MCF 10A (cell line): ENCODE data around the gene PLEKHA7. TPM values are rescaled to one million over a fixed set of nuclear protein-coding genes. Genes with fewer than 3 reads are reported as not detected.

Source experiments
- BruUV-seq: library from RNA; stranded (reverse); fragments of 400-500 nt; replicated peaks from 2 replicates; lab custom pipeline; 2021; lab: Mats Ljungman, UMichigan
- CTCF ChIA-PET: fragments of 300-600 bp; sonication (Branson Sonifier 250); formaldehyde crosslinking; extraction: SDS; loops from one replicate; lab custom pipeline; 2021; ENCODE audit warnings: antibody characterized with exemption, inconsistent platforms; lab: Yijun Ruan, JAX
- POLR2A ChIA-PET: fragments of 300-600, 350-650 bp; sonication (Branson Sonifier 250); formaldehyde crosslinking; extraction: SDS; loops from one replicate; lab custom pipeline; 2020; ENCODE audit warnings: antibody characterized with exemption, inconsistent platforms; lab: Yijun Ruan, JAX
- DNase-seq: peaks from one replicate; pipeline ENCODE4 v3.0.0-alpha.2; 2018; ENCODE audit not compliant: unreplicated experiment
- H3K27ac Mint-ChIP-seq: one replicate; pipeline ENCODE4 v1.8.0; 2022; ENCODE audit warnings: mild to moderate bottlenecking, low read depth, mixed read lengths; ENCODE audit not compliant: unreplicated experiment
- H3K27me3 Mint-ChIP-seq: one replicate; pipeline ENCODE4 v1.8.0; 2022; ENCODE audit warnings: mixed read lengths; ENCODE audit not compliant: insufficient read depth, unreplicated experiment
- H3K36me3 Mint-ChIP-seq: one replicate; pipeline ENCODE4 v1.8.0; 2022; ENCODE audit warnings: mild to moderate bottlenecking, moderate library complexity, mixed read lengths; ENCODE audit not compliant: insufficient read depth, unreplicated experiment
- H3K4me1 Mint-ChIP-seq: one replicate; pipeline ENCODE4 v1.8.0; 2022; ENCODE audit warnings: mixed read lengths; ENCODE audit not compliant: insufficient read depth, unreplicated experiment
- H3K4me3 Mint-ChIP-seq: one replicate; pipeline ENCODE4 v1.8.0; 2022; ENCODE audit warnings: mild to moderate bottlenecking, moderate library complexity, mixed read lengths; ENCODE audit not compliant: unreplicated experiment
- H3K9me3 Mint-ChIP-seq: one replicate; pipeline ENCODE4 v1.8.0; 2022; ENCODE audit warnings: mixed read lengths; ENCODE audit not compliant: unreplicated experiment
- intact Hi-C: fragments of 100-400 bp; cut with micrococcal nuclease; formaldehyde crosslinking; loops from 2 replicates; pipeline ENCODE4 v1.14.1; 2022
- total RNA-seq: library from RNA; stranded (reverse); gene quantifications from 2 replicates; pipeline ENCODE4 v1.2.3, GENCODE V29; 2022
- TF ChIP-seq, protein P1 (sequence below): fragments of 200-600 bp; IDR thresholded peaks from one replicate; pipeline ENCODE4 v1.8.0; 2022; ENCODE audit warnings: antibody characterized with exemption, mild to moderate bottlenecking; ENCODE audit not compliant: unreplicated experiment

The PLEKHA7 gene
- total RNA-seq, 1 experiment from 2014 or later: 2.8 TPM

- Mint-ChIP-seq H3K4me1 (peaks cover 7% of the 10 kb centered on the region), H3K9me3 (no peaks in the 10 kb centered on the region), H3K4me3 (no peak overlapping the region), H3K27ac (no peak overlapping the region), H3K36me3 (no peaks in the 10 kb centered on the region), H3K27me3 (no peaks in the 10 kb centered on the region)
- POLR2A ChIA-PET: no interaction called here
- CTCF ChIA-PET: interaction anchor here (0.6 to 1.2 kb wide), 5 partner anchors 9 to 296 kb away, joined by 3 to 7 read pairs (median 3); no protein-coding TSS in a partner anchor
- intact Hi-C loops: no loop called here
- BruUV-seq: no TSS peak
- no peak for DNase-seq
- TF ChIP-seq, protein P1, sequence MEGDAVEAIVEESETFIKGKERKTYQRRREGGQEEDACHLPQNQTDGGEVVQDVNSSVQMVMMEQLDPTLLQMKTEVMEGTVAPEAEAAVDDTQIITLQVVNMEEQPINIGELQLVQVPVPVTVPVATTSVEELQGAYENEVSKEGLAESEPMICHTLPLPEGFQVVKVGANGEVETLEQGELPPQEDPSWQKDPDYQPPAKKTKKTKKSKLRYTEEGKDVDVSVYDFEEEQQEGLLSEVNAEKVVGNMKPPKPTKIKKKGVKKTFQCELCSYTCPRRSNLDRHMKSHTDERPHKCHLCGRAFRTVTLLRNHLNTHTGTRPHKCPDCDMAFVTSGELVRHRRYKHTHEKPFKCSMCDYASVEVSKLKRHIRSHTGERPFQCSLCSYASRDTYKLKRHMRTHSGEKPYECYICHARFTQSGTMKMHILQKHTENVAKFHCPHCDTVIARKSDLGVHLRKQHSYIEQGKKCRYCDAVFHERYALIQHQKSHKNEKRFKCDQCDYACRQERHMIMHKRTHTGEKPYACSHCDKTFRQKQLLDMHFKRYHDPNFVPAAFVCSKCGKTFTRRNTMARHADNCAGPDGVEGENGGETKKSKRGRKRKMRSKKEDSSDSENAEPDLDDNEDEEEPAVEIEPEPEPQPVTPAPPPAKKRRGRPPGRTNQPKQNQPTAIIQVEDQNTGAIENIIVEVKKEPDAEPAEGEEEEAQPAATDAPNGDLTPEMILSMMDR: no peak
Observed at GRCh38 chr11:16780146-16780545, 234.1 kb downstream of the PLEKHA7 start.

DNA sequence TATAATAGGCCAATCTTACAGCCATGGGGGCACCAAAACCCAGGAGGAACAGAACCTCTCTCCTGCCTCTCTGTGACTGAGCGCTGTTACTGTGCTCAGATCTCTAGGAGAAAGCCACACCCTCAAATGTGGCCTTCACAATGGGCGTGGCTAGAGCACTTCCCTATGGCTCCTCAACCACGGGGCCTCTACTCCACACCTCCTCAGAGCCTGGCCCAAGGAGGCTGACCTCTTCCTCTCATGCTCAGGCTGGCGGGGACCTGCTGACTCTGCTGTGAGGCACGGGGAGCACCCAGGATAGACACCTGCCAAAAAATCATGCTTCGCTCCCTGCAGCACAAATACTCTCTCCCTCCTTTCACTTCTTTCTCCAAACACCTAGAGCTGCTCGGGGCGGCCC is 234.8 kb downstream of the PLEKHA7 start:
- no peak for DNase-seq
- no peaks in the 10 kb centered on the region for H3K9me3 Mint-ChIP-seq
- BruUV-seq: no TSS peak

GRCh38 chr11:16778876-16779275 is 235.3 kb downstream of the PLEKHA7 start:
- POLR2A ChIA-PET: no interaction called here
- Mint-ChIP-seq H3K27ac (no peak overlapping the region), H3K4me3 (no peak overlapping the region), H3K4me1 (peaks cover 7% of the 10 kb centered on the region), H3K27me3 (no peaks in the 10 kb centered on the region), H3K36me3 (no peaks in the 10 kb centered on the region), H3K9me3 (no peaks in the 10 kb centered on the region)
- intact Hi-C loops: no loop called here
- TF ChIP-seq, protein P1: no peak
- CTCF ChIA-PET: interaction anchor here (1.1 to 1.2 kb wide), 2 partner anchors 41 to 152 kb away, joined by 3 read pairs; no protein-coding TSS in a partner anchor
- no peak for DNase-seq
- BruUV-seq: no TSS peak

More for the DNA sequence above, 234.8 kb downstream of the PLEKHA7 start:
- CTCF ChIA-PET: interaction anchor here (0.6 to 1.2 kb wide), 4 partner anchors 9 to 296 kb away, joined by 3 to 7 read pairs (median 4); no protein-coding TSS in a partner anchor
- POLR2A ChIA-PET: no interaction called here
- intact Hi-C loops: no loop called here
- no peak overlapping the region for H3K4me3 Mint-ChIP-seq
- peaks cover 7% of the 10 kb centered on the region for H3K4me1 Mint-ChIP-seq
- H3K27ac Mint-ChIP-seq: no peak overlapping the region
- TF ChIP-seq, protein P1: no peak
- H3K36me3 Mint-ChIP-seq: no peaks in the 10 kb centered on the region
- H3K27me3 Mint-ChIP-seq: no peaks in the 10 kb centered on the region

DNA sequence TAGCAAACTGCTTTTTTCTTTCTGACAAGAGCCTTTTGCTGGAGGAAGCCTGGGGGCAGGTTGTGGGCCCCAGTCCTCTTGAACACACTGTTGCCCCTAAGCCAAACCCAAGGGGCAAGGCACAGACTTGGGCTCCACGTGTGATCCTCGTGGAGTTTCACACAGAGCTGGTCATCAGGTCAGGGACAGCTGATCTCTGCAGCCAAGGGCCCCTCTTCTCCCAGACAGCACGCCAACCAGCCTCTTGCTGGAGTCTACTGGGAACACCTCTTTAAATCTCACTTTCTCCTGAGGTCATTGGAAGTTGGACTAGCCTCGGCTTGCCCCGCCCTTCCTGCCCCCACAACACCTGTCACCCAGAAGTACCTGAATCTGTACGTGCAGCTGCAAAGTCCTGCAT is 235.9 kb downstream of the PLEKHA7 start:
- BruUV-seq: no TSS peak
- H3K4me1 Mint-ChIP-seq: peaks cover 7% of the 10 kb centered on the region
- no peak overlapping the region for H3K27ac Mint-ChIP-seq
- no peak overlapping the region for H3K4me3 Mint-ChIP-seq
- no peaks in the 10 kb centered on the region for H3K36me3 Mint-ChIP-seq
- ChIA-PET CTCF (interaction anchor here (1.1 to 1.2 kb wide), 2 partner anchors 42 to 153 kb away, joined by 3 read pairs; no protein-coding TSS in a partner anchor), POLR2A (no interaction called here)
- intact Hi-C loops: no loop called here
- H3K9me3 Mint-ChIP-seq: no peaks in the 10 kb centered on the region
- DNase-seq: no peak
- TF ChIP-seq, protein P1: no peak
- no peaks in the 10 kb centered on the region for H3K27me3 Mint-ChIP-seq
